Hematopoietic multipotent progenitor cell treated with erythropoietin and hydrocortisone succinate and interleukin-3 and kit ligand, for 8 days (in vitro differentiated cells): ENCODE results near the gene SPZ1.
"Not testable (repeated sequence)": the region's sequence is repeated elsewhere in the genome, so short reads cannot be mapped to it uniquely, and the experiment has no call there.

Experiments
- DNase-seq: peaks from one replicate; pipeline ENCODE4 v3.0.0-alpha.2; 2015

The SPZ1 gene

DNA sequence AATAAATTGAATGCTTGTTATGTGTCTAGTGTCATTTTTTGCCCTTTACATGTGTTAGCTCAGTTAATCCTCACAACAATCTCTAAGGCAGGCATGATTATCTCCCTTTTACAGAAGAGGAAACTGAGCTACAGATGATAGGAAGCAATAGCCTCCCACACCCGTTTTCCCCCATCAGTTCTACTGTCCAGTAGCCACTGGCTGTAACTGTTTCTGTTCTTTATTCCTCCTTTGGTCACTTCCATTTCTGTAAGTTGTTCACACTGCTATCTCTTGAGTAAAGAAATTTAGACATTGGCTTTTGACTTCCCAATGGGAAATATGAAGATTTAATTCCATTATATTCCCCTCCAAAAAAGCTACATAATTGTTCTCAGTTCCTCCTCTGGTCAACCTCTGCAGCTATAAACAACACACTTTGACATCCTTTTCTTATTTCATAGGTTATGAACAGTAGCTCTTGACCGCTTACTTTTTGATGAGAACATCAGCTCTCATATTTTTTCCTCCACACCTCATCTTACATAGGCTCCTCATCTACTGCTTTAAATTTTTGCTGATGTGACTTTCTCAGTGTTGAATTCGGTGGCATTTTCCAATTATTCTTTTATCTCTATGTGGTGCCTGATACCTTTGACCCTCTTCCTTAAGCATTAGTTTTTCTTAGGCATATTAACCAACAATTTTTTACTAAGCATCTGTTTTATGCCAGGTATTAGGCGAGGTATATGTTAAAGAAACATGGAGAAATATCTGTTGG, 21.4 kb downstream of the SPZ1 start:
- no peak for DNase-seq

DNA sequence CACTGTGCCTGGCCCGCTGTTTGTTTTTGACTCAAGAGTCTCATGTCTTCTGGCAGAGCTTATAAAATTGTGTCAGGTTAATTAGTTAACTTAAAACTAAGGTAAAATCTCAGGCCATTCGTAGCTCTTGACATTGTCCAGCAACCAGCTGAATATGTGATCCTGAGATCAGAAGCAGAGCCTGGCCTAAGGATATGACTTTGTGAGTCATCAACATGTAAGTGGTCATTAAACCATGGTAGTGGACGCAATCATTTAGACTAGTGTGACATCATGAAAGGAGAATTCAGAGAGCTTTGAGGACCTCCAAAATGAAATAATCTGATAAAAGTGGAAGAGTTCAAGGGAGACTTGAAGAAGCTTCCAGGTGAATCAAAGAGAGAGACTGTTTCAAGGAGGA, 23.3 kb downstream of the SPZ1 start:
- DNase-seq: no peak

DNA sequence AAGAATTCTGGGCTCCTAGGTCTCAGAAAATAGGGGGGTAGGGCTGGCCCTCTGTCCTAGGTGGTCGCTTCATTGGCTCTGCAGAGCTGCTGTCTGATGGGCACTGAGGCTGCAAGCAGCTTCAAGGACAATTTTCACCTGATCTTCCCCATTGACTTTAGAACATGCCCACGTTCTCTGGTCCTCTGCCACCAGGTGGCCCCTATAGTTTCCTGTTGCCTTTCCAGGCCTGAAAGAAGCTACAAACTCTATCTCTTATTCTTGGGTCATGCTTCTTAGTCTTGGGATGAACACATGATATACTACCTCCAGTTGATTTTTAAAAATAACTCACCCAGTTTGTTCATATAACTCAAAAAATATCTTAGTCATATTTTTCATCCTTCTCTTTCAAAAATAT, 26.3 kb downstream of the SPZ1 start:
- DNase-seq: peak; percentile 48

DNA sequence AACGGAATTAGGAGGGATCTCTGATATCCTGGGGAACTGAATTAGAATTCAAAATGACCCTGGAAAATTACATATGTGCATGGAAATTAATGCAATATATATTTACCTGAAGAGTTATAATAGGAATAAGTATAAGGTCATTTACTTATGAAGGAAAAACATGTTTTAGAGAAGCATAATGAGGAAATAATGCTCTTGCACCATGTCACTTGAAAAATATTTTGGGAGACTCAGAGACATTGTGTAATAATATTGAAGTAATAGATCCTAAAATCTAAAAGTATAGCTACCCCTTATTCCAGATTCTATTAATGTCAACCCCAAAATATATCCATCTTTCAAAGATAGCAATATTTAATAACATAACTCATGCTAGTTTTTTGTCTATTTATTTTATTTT, 28.4 kb downstream of the SPZ1 start:
- DNase-seq: no peak

DNA sequence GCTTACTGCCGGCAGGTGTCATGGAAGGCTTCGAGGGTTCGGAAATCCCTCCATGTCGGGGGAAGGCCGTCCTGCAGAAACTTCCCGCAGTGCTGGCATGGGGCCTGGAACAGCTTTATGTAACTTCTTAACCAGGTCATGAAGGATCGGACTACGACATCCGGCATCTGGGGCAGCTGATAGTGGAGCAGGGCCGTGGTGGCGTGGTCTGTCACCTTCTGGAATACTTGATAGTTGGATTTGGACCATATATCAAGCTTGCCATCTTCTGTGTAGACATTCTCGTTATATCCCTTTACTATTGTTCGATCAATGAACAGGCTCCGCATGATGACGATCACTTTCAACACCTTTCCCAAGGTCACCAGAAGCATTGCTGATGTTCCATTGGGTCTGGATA, 31.2 kb downstream of the SPZ1 start:
- DNase-seq: not testable (repeated sequence)

DNA sequence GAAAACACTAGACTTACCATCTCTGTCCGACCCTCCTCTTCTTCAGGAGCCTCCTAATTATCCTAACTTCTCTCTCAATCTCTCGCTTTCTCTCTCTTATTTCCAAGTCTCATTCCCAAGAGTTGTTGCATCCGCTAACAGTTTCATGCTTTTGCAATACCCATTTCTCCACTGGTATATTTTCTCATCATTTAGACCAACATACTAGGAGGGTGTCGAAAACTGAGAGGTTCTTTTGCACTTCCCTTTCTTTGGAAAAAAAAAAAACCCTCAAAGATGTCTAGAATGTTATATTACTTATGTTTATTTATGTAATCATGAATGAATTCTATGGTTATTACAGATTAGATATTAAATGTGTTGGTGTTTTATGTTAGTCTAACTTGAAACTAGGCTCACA, 35.9 kb downstream of the SPZ1 start:
- DNase-seq: no peak

DNA sequence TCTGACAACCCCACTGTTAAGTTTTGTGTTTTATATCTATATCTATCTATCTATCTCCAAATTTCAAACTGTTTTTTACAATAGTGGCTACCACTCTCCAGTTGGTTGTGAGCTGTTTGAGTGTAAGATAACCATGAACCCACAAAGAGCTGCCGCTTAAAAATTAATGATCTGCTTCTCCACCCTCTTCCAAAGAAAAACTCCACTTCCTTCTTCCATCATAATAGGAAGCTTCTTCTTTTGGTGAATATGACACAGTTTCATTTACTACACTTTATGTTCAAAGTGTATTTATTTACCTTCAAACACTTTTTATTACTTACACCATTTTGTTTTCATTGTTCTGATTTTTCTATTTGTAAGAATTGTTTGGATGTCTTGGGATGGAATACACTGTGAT, 37.9 kb downstream of the SPZ1 start:
- no peak for DNase-seq

DNA sequence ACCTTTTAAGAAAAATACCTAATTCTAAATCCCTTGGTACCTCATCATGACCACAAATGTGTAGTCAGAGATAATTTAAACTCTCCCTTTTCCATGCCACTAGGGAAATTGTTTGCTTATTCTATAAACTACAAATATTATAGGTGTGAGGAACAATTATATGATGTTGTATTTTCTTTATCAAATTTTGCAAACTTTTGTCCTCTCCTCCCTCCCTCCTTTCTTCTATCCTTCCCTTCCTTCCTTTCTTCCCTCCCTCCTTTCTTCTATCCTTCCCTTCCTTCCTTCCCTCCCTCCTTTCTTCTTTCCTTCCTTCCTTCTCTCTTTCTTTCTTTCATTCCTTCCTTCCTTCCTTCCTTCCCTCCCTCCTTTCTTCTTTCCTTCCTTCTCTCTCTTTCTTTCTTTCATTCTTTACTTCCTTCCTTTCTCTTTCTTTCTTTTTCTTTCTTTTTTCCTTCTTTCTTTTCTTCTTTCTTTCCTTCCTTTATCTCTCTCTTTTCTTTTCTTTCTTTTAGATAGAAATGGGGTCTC, 41.2 kb downstream of the SPZ1 start:
- DNase-seq: no peak

DNA sequence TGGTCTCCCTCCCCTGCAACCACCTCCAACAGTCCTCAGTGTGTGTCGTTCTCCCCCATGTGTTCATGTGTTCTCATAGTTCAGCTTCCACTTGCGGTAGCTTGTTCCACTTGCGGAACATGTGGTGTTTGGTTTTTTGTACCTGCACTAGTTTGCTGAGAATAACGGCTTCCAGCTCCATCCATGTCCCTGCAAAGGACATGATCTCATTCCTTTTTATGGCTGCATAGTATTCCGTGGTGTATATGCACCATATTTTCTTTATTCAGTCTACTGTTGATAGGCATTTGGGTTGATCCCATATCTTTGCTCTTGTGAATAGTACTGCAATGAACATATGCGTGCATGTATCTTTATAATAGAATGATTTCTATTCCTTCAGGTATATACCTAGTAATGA, 45.1 kb downstream of the SPZ1 start:
- DNase-seq: no peak

DNA sequence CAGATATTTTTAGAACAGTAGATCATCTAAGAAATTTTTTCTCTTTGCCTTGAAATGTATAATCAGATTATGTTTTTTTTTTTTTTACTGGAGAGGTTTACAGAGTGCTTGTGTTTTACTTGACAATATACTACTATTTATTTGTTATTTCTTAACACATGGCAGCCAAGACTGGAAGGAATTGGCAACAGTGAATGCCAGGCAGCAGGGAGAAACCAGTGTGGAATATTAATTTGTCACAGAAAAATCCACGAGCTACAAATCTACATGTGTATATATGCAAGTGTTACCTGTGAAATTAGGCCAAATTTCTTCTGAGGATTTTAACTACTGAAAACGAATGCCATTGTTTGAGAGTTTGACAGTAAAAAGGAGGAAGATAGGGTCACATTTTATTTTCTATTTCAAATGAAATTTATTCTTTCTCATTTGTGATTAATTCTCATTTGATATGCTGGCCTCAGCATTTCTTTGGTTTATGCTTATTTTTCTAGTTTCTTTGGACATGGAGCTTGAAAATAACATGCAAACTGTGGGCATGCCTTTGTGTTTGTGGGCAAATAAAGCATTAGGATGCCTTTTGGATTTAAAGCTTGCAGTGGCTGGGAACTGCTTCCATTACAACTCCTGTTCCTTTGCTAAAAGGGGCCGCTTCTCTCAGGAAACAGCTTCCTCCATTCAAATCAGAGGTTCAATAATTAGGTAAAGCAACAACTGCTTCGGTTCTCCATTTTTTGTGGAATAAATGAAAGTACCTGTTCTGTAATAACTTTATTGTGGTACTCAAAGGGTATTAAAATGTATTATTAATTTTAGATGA, 49.1 kb downstream of the SPZ1 start:
- DNase-seq: no peak

DNA sequence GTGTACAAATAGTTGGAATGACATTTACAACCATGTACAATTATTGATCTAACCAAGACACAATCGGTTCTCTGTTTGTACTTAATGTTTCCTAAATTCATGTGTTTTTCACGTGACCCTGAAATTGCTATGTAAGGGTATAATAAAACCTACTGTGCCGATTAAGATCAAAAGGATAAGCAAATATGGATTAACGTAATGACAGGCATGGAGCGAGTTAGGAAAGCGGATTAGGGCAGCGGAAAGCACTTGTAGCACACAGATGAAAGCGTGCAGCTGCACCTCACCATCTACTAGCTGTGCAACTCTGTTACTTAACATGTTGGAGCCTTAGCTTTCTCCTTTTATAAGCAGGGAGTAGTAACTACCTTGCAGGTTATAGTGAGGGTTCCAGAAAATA, 49.7 kb downstream of the SPZ1 start:
- no peak for DNase-seq

DNA sequence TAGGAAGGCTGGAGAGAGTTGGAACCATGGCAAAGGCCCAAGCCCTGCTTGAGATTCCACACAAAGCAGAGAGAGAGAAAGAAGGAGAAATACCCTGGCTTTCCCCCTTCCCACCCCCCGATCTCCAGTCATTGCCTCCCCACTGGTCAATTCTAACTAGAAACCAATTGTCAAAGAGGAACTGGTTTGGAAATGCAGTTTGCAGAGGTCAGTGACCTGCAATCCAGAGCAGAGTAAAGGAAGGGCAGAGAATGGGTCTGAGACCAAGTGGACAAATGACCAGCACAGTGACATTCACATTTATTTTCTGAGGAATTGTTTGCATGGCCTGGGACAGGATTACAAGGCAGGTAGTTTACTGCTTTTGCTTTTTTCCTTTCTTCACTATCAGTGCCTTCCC, 50.6 kb downstream of the SPZ1 start:
- no peak for DNase-seq
